Mononuclear cell (primary cell): ENCODE measurements around the gene ZNF138. TPM values are rescaled to one million over a fixed set of nuclear protein-coding genes. Genes with fewer than 3 reads are reported as not detected.
"Not testable (repeated sequence)": the region's sequence is repeated elsewhere in the genome, so short reads cannot be mapped to it uniquely, and the experiment has no call there.

Experiments
- H3K27me3 ChIP-seq: 2 replicates; pipeline ENCODE4 v1.6.0; 2011; ENCODE audit warnings: low read length, control low read depth; ENCODE audit not compliant: insufficient read depth
- H3K4me1 ChIP-seq: 2 replicates; pipeline ENCODE4 v1.5.1; 2011; ENCODE audit warnings: mild to moderate bottlenecking, low read length, control low read depth; ENCODE audit not compliant: insufficient read depth
- H3K4me3 ChIP-seq: 2 replicates; pipeline ENCODE4 v1.5.1; 2011; ENCODE audit warnings: mild to moderate bottlenecking, low read length, moderate library complexity
- H3K9me3 ChIP-seq: 2 replicates; pipeline ENCODE4 v1.5.1; 2011; ENCODE audit warnings: low read depth, mild to moderate bottlenecking, control low read depth, low read length
- total RNA-seq: library from RNA; depleted of rRNA; stranded (reverse); fragments of >200 nt; gene quantifications from one replicate; pipeline ENCODE4 v1.2.3, GENCODE V29; 2012

The ZNF138 gene
- total RNA-seq, 1 donor: 9.3 TPM

DNA sequence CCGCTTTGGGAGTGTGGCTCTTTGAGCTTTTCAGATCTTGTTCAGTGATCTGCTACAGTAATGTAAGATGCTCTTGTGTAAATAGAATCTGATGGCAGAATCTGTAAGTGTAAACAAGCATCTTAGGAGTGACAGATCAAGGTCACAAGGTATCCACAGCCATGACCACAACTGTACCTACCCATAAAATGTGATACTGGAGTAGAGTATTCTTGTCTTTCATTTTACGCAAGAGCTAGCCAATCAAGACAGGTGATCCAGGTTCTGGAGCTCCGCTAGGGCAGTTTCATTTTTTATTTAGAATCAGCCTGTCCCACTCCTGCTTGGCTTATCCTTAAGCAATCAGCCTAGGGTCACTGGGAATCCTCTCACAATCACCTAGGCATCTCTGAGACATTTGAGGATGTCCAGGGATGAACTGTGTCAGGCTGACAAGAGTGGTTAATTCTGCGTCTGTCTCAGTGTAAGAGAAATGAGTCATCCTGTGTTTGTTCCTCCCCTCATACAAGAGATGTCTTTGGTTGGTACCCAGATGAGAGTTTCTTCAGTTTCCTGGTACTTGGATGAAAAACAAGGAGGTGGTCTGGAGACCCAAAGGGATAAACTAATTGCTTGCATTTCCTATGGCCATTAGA, 13.6 kb downstream of the ZNF138 start:
- Histone ChIP-seq H3K27me3 (no peaks in the 10 kb centered on the region), H3K4me3 (no peak overlapping the region), H3K9me3 (no peaks in the 10 kb centered on the region), H3K4me1 (no peaks in the 10 kb centered on the region)

DNA sequence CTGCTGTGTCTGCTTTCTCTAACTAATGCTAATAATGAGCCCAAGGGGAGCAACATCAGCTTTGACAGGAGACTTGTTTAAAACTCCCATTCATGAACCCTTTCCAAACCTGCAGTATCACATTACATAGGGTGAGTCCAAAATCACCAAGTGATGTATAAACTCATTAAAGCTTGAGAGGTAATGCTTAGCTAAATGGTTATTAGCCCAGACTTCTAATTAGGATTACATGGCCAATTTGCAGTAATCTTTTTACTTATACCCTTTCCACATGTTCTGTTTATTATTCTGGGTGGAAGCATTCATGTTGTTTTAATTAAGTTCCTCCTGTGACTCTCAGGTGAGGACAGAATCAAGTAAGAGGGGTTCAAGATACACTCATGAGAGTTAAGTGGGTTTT, 17.5 kb downstream of the ZNF138 start:
- H3K4me3 ChIP-seq: no peak overlapping the region
- no peaks in the 10 kb centered on the region for H3K4me1 ChIP-seq
- H3K9me3 ChIP-seq: no peaks in the 10 kb centered on the region
- H3K27me3 ChIP-seq: no peaks in the 10 kb centered on the region

DNA sequence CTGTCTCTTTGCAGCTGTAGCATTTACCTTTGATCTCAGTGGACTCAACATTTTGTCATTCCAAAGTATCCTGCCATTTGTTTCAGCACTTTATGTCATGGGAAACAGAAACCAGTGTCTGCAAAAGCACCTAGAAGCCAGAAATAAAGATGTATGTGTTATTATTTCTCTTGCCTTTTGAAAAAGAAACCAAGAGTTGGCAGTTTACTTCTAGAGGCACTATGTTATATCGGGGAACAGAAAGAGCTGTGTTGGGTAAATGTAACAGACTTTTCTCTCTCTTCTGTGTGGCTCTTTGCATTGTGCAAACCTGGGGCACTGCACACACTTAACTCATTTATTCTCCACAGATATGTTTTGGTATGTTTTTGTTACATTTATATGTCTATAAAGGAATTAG, 36.7 kb downstream of the ZNF138 start:
- Histone ChIP-seq H3K4me3 (no peak overlapping the region), H3K4me1 (no peaks in the 10 kb centered on the region), H3K27me3 (no peaks in the 10 kb centered on the region), H3K9me3 (peaks cover 26% of the 10 kb centered on the region)

DNA sequence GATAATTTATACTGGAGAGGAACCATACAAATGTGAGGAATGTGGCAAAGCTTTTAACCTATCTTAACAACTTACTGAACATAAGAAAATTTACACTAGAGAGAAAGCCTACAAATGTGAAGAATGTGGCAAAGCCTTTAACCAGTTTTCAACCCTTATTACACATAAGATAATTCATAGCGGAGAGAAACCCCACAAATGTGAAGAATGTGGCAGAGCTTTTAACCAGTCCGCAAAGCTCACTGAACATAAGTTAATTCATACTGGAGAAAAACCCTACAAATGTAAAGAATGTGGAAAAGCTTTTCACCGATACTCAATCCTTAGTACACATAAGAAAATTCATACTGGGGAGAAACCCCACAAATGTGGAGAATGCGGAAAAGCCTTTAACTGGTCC, 37.9 kb downstream of the ZNF138 start:
- Histone ChIP-seq H3K9me3 (peaks cover 26% of the 10 kb centered on the region), H3K27me3 (no peaks in the 10 kb centered on the region), H3K4me1 (no peaks in the 10 kb centered on the region), H3K4me3 (no peak overlapping the region)

DNA sequence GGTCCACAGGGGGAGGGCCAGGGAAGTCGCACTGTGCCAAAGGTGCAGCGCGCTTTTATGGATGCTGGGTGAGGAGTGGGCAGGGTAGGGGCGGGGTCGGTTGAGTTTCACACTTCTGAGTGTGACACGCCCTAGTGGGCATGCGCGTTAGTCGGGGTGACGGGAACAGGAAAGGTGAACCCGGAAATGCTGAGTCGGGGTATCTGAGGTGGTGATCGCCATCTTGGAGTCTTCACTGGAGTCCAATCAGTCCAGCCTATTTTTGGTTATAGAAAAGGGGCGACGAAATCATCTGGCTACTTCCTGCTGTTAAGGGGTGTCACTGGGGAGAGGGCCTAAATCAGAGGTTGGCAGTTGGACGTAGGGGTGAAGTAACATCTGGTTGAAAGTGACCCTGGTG, 40.8 kb downstream of the ZNF138 start:
- H3K27me3 ChIP-seq: no peaks in the 10 kb centered on the region
- no peak overlapping the region for H3K4me3 ChIP-seq
- no peaks in the 10 kb centered on the region for H3K4me1 ChIP-seq
- H3K9me3 ChIP-seq: peaks cover 22% of the 10 kb centered on the region

DNA sequence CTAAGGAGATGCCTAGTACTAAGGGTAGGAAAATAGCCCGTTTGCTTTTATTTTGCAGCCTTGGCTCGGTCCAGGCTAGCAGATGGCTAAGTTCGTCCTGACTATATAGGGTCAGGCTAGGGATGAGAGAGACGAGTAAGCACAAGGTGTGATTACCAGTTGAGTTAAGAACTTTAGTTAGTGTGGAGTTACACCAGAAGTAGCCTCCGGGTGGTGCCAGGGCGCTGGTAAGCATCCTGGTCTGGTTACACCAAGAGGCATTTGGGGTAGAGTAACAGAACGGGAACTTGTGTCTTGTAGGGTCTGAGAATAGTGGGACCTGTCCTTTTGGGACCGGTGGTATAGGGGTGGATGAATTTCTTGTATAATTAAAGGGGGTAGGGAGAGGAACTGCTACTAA, 41.6 kb downstream of the ZNF138 start:
- not testable (repeated sequence) for H3K4me3 ChIP-seq, H3K27me3 ChIP-seq, H3K4me1 ChIP-seq
- peaks cover 20% of the 10 kb centered on the region for H3K9me3 ChIP-seq

DNA sequence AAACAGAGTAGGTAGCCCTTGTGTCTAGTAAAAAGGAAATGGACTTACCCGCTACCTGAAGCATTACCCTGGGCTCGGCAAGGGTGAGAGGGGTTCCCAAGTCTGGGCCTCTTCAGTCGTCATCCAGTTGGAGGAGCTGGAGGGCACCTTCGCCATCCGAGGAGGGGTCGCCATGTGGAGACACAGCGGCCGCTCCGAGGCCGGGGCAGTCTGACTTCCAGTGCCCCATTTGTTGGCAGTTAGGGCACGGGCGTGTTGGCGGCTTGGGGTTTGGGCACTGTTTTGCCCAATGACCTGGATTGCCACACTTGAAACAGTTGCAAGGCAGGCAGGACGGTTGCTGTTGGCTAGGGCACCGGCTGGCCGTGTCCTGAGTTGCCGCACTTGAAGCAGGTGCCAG, 43.8 kb downstream of the ZNF138 start:
- H3K4me1 ChIP-seq, H3K27me3 ChIP-seq, H3K4me3 ChIP-seq, H3K9me3 ChIP-seq: not testable (repeated sequence)

DNA sequence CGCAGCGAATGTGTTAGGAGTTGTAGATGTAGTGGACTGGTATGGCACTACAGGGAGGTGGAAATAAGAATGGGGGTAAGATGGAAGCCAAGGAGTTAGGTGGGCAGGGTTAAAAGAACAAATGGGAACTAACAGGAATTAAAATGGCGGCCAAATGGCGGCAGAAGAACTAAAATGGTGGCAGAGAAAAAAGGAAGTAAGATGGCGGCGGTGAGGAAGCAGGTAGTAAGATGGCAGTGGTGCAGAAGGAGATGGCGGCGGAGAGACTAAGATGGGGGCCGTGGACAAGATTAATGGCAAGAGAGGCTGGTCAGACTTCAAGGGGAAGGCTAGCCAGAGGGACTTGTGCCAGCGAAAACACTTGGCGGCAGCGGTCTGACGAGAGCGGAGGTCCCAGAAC, 44.5 kb downstream of the ZNF138 start:
- H3K9me3 ChIP-seq: no peaks in the 10 kb centered on the region

DNA sequence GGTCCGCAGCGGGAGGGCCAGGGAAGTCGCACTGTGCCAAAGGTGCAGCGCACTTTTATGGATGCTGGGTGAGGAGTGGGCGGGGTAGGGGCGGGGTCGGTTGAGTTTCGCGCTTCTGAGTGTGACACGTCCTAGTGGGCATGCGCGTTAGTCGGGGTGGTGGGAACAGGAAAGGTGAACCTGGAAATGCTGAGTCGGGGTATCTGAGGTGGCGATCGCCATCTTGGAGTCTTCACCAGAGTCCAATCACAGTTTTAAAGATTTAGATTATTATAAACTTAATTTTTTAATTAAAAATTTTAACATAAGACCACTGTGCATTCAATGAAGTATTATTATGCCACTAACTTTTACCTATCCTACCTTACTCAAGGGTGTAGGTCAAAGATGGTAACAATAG, 45.7 kb downstream of the ZNF138 start:
- Histone ChIP-seq H3K27me3 (no peaks in the 10 kb centered on the region), H3K9me3 (no peaks in the 10 kb centered on the region), H3K4me1 (no peaks in the 10 kb centered on the region), H3K4me3 (no peak overlapping the region)

More for the DNA sequence above, 44.5 kb downstream of the ZNF138 start:
- H3K4me1 ChIP-seq: no peaks in the 10 kb centered on the region
- no peak overlapping the region for H3K4me3 ChIP-seq
- no peaks in the 10 kb centered on the region for H3K27me3 ChIP-seq

DNA sequence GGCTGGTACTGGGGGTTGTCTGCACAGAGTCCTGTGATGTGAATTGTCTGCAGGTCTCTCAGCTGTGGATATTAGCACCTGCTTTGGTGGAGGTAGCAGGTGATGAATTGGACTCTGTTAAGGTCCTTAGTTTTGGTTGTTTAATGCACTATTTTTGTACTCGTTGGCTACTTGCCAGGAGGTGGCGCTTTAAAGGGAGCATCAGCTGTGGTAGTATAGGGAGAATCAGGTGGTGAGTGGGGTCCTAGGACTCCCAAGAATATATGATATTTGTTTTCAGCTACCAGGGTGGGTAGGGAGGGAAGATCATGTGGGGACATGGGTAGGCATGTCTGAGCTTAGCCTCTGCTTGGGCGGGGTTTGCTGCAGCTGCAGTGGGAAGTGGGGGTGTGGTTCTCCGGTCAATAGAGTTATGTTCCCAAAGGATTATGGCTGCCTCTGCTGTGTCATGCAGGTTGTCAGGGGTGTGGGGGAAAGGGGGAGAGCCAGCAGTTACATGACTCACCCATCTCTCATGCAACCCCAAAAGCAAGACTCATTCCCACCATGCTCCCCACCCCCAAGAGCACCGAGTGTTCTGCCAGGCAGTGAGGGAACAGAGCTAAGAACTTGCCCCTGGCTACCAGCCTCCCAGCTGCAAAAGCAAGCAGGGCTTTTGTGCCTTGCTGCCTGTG, 55.2 kb downstream of the ZNF138 start:
- Histone ChIP-seq H3K9me3 (no peaks in the 10 kb centered on the region), H3K27me3 (no peaks in the 10 kb centered on the region), H3K4me3 (no peak overlapping the region), H3K4me1 (no peaks in the 10 kb centered on the region)

DNA sequence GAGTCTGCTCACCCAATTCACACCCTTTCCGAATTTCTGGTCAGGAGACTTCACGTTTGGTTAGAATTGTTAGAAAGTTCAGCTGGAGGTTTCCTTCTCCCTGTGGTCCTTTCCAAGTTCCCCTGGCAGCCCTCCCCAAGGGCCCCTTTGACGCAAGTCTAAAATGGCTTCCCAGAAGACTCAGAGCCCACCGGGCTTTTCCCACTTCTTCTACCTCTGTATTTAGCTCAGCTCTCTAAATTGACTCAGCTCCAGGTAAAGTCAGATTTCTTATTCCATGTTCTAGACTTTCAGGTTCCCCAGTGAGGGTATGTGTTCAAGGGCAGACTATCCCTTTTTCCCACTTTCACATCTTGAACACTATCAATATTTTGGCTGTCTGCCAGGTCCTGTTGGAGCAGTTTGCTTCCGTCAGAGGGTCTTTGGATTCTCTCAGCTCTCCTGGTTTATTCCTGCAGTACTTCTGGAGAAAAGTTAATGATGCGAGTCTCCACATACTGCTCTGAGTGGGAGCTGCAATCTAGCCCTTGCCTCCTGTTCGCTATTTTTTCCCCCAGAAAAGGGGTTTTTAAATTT, 55.8 kb downstream of the ZNF138 start:
- no peaks in the 10 kb centered on the region for H3K4me1 ChIP-seq
- H3K27me3 ChIP-seq: no peaks in the 10 kb centered on the region
- no peak overlapping the region for H3K4me3 ChIP-seq
- no peaks in the 10 kb centered on the region for H3K9me3 ChIP-seq

DNA sequence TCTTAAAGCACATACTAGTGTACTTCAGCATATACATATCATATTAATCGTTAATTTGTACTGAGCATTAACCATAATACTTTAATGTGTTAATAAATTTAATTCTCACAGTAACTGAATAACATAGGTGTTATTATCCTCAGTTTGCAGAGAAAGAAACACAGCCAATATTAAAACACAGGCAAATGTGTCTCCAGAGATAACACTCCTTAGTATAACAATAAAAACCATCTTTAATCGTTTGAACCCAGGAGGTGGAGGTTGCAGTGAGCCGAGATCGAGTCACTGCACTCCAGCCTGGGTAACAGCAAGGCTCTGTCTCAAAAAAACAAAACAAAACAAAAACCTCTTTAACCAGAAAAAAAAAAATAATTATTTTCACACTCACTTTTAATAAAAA, 59.5 kb downstream of the ZNF138 start:
- H3K4me3 ChIP-seq: no peak overlapping the region

DNA sequence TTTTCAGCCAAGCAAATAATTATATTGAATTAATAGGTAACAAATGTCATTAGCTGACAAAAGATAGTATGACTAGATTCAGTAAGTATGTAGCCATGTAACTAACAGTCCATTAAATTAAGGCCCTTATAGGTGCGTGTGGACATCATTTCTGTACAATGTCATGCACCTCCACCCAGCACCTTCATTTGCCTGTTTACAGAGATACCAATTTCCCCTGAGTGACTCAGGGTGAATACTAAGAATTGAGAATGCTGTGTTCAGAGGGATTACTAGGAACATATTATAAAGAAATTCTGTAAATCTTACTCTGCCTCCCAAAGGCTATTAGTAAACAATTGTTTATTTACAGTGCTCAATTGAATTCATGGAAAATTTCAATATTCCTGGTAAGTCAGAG, 60.7 kb downstream of the ZNF138 start:
- Histone ChIP-seq H3K9me3 (no peaks in the 10 kb centered on the region), H3K27me3 (no peaks in the 10 kb centered on the region), H3K4me1 (no peaks in the 10 kb centered on the region), H3K4me3 (no peak overlapping the region)

More for the DNA sequence above, 59.5 kb downstream of the ZNF138 start:
- H3K27me3 ChIP-seq: no peaks in the 10 kb centered on the region
- no peaks in the 10 kb centered on the region for H3K4me1 ChIP-seq
- H3K9me3 ChIP-seq: no peaks in the 10 kb centered on the region

DNA sequence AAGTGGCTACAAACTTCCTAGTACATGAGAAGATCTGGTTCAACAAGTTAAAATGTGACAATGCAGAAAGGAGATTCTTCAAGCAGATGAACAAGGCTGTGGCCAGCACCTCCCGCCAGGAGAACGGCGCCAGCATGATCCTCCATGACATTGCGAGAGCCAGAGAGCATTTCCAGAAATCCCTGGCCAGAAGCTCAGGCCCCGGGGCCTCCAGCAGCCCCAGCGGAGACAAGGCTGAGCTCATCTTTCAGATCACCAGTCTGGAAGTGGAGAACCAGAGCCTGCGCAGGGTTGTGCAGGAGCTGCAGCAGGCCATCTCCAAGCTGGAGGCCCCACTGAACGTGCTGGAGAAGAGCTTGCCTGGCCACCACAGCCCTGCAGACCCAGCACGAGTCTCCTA, 68.8 kb downstream of the ZNF138 start:
- Histone ChIP-seq H3K9me3 (no peaks in the 10 kb centered on the region), H3K4me1 (no peaks in the 10 kb centered on the region), H3K4me3 (no peak overlapping the region), H3K27me3 (no peaks in the 10 kb centered on the region)

DNA sequence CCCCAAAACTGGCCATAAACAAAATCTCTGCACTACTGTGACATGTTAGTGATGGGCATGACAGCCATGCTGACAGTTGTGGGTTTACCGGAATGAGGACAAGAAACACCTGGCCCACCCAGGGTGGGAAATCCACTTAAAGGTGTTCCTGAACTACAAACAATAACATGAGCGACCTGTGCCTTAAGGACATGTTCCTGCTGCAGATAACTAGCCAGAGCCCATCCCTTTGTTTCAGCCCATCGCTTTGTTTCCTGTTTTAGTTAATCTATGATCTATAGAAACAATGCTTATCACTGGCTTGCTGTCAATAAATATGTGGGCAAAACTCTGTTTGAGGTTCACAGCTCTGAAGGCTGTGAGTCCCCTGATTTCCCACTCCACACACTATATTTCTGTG, 69.3 kb downstream of the ZNF138 start:
- H3K9me3 ChIP-seq, H3K4me3 ChIP-seq, H3K4me1 ChIP-seq, H3K27me3 ChIP-seq: not testable (repeated sequence)

DNA sequence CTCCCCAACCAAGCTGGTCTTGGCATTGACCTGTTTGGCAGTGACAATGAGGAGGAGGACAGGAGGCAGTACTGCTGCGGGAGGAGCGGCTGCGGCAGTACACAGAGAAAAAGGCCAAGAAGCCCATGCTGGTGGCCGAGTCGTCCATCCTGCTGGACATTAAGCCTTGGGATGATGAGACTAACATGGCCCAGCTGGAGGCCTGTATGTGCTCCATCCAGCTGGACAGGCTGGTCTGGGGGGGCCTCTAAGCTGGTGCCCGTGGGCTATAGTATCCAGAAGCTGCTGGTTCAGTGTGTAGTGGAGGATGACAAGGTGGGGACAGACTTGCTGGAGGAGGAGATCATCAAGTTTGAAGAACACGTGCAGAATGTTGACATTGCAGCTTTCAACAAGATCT, 69.7 kb downstream of the ZNF138 start:
- no peaks in the 10 kb centered on the region for H3K27me3 ChIP-seq
- no peaks in the 10 kb centered on the region for H3K9me3 ChIP-seq
- no peaks in the 10 kb centered on the region for H3K4me1 ChIP-seq
- no peak overlapping the region for H3K4me3 ChIP-seq
